HEK293 (cell line): ENCODE measurements around the gene STX11.
"Not testable (repeated sequence)": the region's sequence is repeated elsewhere in the genome, so short reads cannot be mapped to it uniquely, and the experiment has no call there.

Experiments
- CTCF ChIA-PET: fragments of 350-600 bp; formaldehyde crosslinking; extraction: SDS; loops from one replicate; lab custom pipeline; 2021; ENCODE audit warnings: antibody characterized with exemption; lab: Yijun Ruan, JAX
- POLR2A ChIA-PET: fragments of 300-600 bp; formaldehyde crosslinking; extraction: SDS; loops from one replicate; lab custom pipeline; 2020; ENCODE audit warnings: antibody characterized with exemption, inconsistent platforms; lab: Yijun Ruan, JAX
- H3K27ac ChIP-seq: fragments of 200-500 bp; sonication (Bioruptor generic); 2 replicates; pipeline ENCODE4 v1.5.1; 2014; ENCODE audit warnings: low read depth, low read length, control low read depth, inconsistent platforms; ENCODE audit errors: extremely low read depth
- H3K36me3 ChIP-seq, 2 experiments: fragments of 200-500 bp in 1 of 2; sonication (Bioruptor generic) in 1 of 2; 1 replicate in 1 of 2; 2 replicates in 1 of 2; pipeline ENCODE4 v1.5.1; 2014 to 2017; ENCODE audit warnings: inconsistent platforms in 2 of 2, low read length in 2 of 2; ENCODE audit not compliant: control insufficient read depth in 2 of 2, insufficient read depth in 1 of 2
- H3K4me1 ChIP-seq: fragments of 200-500 bp; sonication (Bioruptor generic); 2 replicates; pipeline ENCODE4 v1.5.1; 2014; ENCODE audit warnings: mild to moderate bottlenecking, low read length, inconsistent platforms; ENCODE audit not compliant: control insufficient read depth, insufficient read depth
- H3K4me3 ChIP-seq: 2 replicates; pipeline ENCODE4 v1.5.1; 2011; ENCODE audit warnings: low read depth, mild to moderate bottlenecking, control low read depth, low read length, moderate library complexity
- H3K9me3 ChIP-seq: fragments of 200-500 bp; sonication (Bioruptor generic); 2 replicates; pipeline ENCODE4 v1.5.1; 2014; ENCODE audit warnings: low read depth, low read length, inconsistent platforms; ENCODE audit not compliant: control insufficient read depth, insufficient read depth
- OSR2 ChIP-seq: fragments of 450-650 bp; formaldehyde crosslinking; IDR thresholded peaks from 2 replicates; pipeline ENCODE4 v1.5.1; 2016; ENCODE audit warnings: missing biosample characterization, missing genetic modification characterization
- SP2 ChIP-seq: fragments of 450-650 bp; formaldehyde crosslinking; IDR thresholded peaks from 2 replicates; pipeline ENCODE4 v1.5.1; 2016; ENCODE audit warnings: missing biosample characterization, missing genetic modification characterization
- SP3 ChIP-seq: fragments of 450-650 bp; formaldehyde crosslinking; IDR thresholded peaks from 2 replicates; pipeline ENCODE4 v1.5.1; 2016; ENCODE audit warnings: missing biosample characterization, missing genetic modification characterization
- TRIM28 ChIP-seq: IDR thresholded peaks from 2 replicates; pipeline ENCODE4 v1.6.1; 2011; ENCODE audit warnings: low read length, control low read depth, borderline replicate concordance
- ZEB2 ChIP-seq: fragments of 450-650 bp; formaldehyde crosslinking; IDR thresholded peaks from 2 replicates; pipeline ENCODE4 v1.5.1; 2016; ENCODE audit warnings: missing biosample characterization, missing genetic modification characterization
- ZFP69B ChIP-seq: fragments of 450-650 bp; formaldehyde crosslinking; IDR thresholded peaks from 2 replicates; pipeline ENCODE4 v1.5.1; 2016; ENCODE audit warnings: missing biosample characterization, missing genetic modification characterization
- ZNF24 ChIP-seq: fragments of 450-650 bp; formaldehyde crosslinking; IDR thresholded peaks from 2 replicates; pipeline ENCODE4 v1.5.1; 2016; ENCODE audit warnings: missing biosample characterization, missing genetic modification characterization
- ZNF302 ChIP-seq: fragments of 450-650 bp; formaldehyde crosslinking; IDR thresholded peaks from 2 replicates; pipeline ENCODE4 v1.5.1; 2016; ENCODE audit warnings: missing biosample characterization, missing genetic modification characterization, low read depth
- ZNF473 ChIP-seq: fragments of 450-650 bp; formaldehyde crosslinking; IDR thresholded peaks from 2 replicates; pipeline ENCODE4 v1.5.1; 2017; ENCODE audit warnings: missing biosample characterization, missing genetic modification characterization
- ZNF549 ChIP-seq: fragments of 450-650 bp; IDR thresholded peaks from 2 replicates; pipeline ENCODE4 v1.5.1; 2018; ENCODE audit warnings: missing biosample characterization, missing genetic modification characterization, mild to moderate bottlenecking, inconsistent platforms, moderate library complexity
- ZNF555 ChIP-seq: fragments of 450-650 bp; formaldehyde crosslinking; conservative IDR thresholded peaks from 2 replicates; pipeline ENCODE4 v1.5.1; 2017; ENCODE audit warnings: missing biosample characterization, mild to moderate bottlenecking, missing genetic modification characterization, inconsistent platforms
- ZSCAN23 ChIP-seq: fragments of 450-650 bp; formaldehyde crosslinking; IDR thresholded peaks from 2 replicates; pipeline ENCODE4 v1.5.1; 2016; ENCODE audit warnings: missing biosample characterization, missing genetic modification characterization
- TF ChIP-seq, protein P1 (sequence below): fragments of 450-650 bp; formaldehyde crosslinking; IDR thresholded peaks from 2 replicates; pipeline ENCODE4 v1.5.1; 2016; ENCODE audit warnings: missing biosample characterization, missing genetic modification characterization
- TF ChIP-seq, protein P2 (sequence below): fragments of 450-650 bp; formaldehyde crosslinking; IDR thresholded peaks from 2 replicates; pipeline ENCODE4 v1.5.1; 2016; ENCODE audit warnings: missing biosample characterization, missing genetic modification characterization, low read depth
- TF ChIP-seq, protein P3 (sequence below): fragments of 450-650 bp; formaldehyde crosslinking; IDR thresholded peaks from 2 replicates; pipeline ENCODE4 v1.5.0; 2017; ENCODE audit warnings: missing biosample characterization, missing genetic modification characterization, borderline replicate concordance
- TF ChIP-seq, protein P4 (sequence below): fragments of 450-650 bp; formaldehyde crosslinking; IDR thresholded peaks from 2 replicates; pipeline ENCODE4 v1.5.1; 2016; ENCODE audit warnings: missing biosample characterization, missing genetic modification characterization

The STX11 gene

DNA sequence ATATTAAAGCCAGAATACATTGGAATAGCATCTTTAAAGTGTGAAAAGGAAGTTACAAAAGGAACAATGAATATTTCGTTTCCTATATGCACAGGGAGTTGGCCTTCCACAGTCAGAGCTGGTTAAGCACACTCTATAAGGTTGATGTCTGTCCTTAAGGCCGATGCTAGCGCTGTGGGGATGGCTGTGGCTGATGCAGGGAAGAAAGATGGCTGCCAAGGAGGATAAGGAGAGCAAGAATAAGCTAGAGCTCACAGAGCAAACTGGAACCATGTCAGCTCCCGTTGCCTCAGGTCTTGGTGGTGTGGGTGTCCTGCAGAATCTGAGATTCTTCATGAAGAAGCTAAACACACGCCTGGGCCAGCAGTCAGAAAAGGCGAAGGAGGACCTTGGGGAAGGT, 20.8 kb upstream of the STX11 start:
- H3K4me1 ChIP-seq = no peaks in the 10 kb centered on the region
- H3K27ac ChIP-seq = no peak overlapping the region
- no peaks in the 10 kb centered on the region for H3K36me3 ChIP-seq
- ChIA-PET POLR2A (no interaction called here), CTCF (interaction anchor here (0.9 to 1.9 kb wide), 2 partner anchors 12 to 24 kb away, joined by 4 to 8 read pairs; no protein-coding TSS in a partner anchor)
- H3K4me3 ChIP-seq = no peak overlapping the region
- TF ChIP-seq, protein P1, sequence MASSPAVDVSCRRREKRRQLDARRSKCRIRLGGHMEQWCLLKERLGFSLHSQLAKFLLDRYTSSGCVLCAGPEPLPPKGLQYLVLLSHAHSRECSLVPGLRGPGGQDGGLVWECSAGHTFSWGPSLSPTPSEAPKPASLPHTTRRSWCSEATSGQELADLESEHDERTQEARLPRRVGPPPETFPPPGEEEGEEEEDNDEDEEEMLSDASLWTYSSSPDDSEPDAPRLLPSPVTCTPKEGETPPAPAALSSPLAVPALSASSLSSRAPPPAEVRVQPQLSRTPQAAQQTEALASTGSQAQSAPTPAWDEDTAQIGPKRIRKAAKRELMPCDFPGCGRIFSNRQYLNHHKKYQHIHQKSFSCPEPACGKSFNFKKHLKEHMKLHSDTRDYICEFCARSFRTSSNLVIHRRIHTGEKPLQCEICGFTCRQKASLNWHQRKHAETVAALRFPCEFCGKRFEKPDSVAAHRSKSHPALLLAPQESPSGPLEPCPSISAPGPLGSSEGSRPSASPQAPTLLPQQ (tag by site-specific recombination) = no peak
- TF ChIP-seq ZSCAN23 (tag by site-specific recombination) (no peak), TRIM28 (no peak), ZNF555 (no peak), ZEB2 (tag by site-specific recombination) (no peak)
- no peaks in the 10 kb centered on the region for H3K9me3 ChIP-seq

DNA sequence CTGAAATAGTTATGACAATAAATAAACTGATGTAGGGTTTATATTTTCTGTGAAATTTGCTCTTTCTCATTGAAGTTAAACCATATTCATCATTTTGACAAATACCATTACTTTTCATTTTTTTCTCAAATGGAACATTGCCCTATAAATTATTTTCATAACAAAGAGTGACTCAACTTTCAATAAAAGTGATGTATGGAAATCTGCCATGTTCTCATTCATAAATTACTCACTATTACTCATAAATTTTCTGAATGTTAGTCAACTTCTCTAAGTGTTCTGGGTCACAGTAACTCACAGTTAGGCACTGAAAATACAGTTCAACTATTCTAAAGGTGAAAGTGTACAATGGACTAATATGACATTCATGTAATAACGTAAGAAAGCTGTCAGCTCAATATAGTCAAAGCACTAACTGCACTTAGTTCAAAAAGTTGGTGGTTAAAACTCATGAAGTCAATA, 19.0 kb upstream of the STX11 start:
- H3K4me1 ChIP-seq = no peaks in the 10 kb centered on the region
- ChIA-PET CTCF (interaction anchor here (1.0 kb wide), 1 partner anchor 85 kb away, joined by 3 read pairs; no protein-coding TSS in a partner anchor), POLR2A (no interaction called here)
- TF ChIP-seq SP3 (tag by site-specific recombination) (no peak), OSR2 (tag by site-specific recombination) (no peak), ZNF549 (tag by site-specific recombination) (no peak), ZNF24 (no peak)
- TF ChIP-seq, protein P2, sequence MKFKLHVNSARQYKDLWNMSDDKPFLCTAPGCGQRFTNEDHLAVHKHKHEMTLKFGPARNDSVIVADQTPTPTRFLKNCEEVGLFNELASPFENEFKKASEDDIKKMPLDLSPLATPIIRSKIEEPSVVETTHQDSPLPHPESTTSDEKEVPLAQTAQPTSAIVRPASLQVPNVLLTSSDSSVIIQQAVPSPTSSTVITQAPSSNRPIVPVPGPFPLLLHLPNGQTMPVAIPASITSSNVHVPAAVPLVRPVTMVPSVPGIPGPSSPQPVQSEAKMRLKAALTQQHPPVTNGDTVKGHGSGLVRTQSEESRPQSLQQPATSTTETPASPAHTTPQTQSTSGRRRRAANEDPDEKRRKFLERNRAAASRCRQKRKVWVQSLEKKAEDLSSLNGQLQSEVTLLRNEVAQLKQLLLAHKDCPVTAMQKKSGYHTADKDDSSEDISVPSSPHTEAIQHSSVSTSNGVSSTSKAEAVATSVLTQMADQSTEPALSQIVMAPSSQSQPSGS = no peak
- H3K9me3 ChIP-seq = no peaks in the 10 kb centered on the region
- no peaks in the 10 kb centered on the region for H3K36me3 ChIP-seq
- no peak overlapping the region for H3K27ac ChIP-seq
- H3K4me3 ChIP-seq = no peak overlapping the region

DNA sequence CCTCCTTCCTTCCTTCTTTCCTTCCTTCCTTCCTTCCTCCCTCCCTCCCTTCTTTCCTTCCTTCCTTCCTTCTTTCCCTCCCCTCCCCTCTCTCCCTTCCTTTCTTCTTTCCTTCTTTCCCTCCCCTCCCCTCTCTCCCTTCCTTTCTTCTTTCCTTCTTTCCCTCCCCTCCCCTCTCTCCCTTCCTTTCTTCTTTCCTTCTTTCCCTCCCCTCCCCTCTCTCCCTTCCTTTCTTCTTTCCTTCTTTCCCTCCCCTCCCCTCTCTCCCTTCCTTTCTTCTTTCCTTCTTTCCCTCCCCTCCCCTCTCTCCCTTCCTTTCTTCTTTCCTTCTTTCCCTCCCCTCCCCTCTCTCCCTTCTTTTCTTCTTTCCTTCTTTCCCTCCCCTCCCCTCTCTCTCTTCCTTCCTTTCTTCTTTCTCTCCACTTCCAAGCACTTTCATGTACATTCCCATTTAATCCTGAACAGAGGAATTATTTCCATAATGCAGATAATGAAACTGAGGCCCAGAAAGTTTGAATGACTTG, 18.1 kb upstream of the STX11 start:
- H3K4me1 ChIP-seq, H3K4me3 ChIP-seq, H3K36me3 ChIP-seq, CTCF ChIA-PET, H3K27ac ChIP-seq, POLR2A ChIA-PET, H3K9me3 ChIP-seq: not testable (repeated sequence)

DNA sequence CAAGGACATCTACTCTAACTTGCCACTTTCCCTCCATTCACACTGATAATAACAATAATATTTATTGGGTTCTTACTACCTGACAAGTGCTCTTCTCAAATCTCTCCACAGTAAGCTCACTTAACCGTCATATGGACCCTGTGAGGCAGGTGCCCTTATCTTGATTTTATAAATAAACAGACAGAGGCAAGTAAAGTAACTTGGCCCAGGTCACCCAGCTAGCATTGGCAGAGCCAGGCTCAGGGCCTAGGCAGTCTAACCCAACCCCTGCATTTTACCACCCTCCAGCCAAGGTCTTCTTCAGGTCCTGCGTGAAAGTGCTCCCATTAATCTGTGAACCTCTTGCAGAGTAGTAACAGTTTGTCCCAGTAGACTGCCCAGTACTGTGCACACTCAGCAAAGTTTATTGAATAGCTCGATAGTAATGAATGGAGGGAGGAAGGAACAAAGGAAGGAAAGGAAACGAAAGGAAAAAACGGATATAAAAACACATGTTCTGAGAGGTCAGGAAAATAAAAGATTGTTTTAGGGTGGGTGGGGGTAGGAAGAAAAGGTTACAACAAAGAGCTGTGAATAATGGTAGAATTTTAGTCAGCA, 17.0 kb upstream of the STX11 start:
- Histone ChIP-seq H3K36me3 (no peaks in the 10 kb centered on the region), H3K9me3 (no peaks in the 10 kb centered on the region), H3K4me3 (no peak overlapping the region), H3K27ac (no peak overlapping the region), H3K4me1 (no peaks in the 10 kb centered on the region)
- TF ChIP-seq SP2 (tag by site-specific recombination) (no peak), ZFP69B (tag by site-specific recombination) (no peak), ZNF473 (no peak), ZNF302 (tag by site-specific recombination) (no peak)
- TF ChIP-seq, protein P3, sequence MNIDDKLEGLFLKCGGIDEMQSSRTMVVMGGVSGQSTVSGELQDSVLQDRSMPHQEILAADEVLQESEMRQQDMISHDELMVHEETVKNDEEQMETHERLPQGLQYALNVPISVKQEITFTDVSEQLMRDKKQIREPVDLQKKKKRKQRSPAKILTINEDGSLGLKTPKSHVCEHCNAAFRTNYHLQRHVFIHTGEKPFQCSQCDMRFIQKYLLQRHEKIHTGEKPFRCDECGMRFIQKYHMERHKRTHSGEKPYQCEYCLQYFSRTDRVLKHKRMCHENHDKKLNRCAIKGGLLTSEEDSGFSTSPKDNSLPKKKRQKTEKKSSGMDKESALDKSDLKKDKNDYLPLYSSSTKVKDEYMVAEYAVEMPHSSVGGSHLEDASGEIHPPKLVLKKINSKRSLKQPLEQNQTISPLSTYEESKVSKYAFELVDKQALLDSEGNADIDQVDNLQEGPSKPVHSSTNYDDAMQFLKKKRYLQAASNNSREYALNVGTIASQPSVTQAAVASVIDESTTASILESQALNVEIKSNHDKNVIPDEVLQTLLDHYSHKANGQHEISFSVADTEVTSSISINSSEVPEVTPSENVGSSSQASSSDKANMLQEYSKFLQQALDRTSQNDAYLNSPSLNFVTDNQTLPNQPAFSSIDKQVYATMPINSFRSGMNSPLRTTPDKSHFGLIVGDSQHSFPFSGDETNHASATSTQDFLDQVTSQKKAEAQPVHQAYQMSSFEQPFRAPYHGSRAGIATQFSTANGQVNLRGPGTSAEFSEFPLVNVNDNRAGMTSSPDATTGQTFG = no peak
- TF ChIP-seq, protein P4, sequence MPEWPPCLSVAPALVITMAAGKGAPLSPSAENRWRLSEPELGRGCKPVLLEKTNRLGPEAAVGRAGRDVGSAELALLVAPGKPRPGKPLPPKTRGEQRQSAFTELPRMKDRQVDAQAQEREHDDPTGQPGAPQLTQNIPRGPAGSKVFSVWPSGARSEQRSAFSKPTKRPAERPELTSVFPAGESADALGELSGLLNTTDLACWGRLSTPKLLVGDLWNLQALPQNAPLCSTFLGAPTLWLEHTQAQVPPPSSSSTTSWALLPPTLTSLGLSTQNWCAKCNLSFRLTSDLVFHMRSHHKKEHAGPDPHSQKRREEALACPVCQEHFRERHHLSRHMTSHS (tag by site-specific recombination) = no peak
- CTCF ChIA-PET = interaction anchor here (0.9 kb wide), 1 partner anchor 11 kb away, joined by 3 read pairs; no protein-coding TSS in a partner anchor
- POLR2A ChIA-PET = no interaction called here
